Esophagus squamous epithelium (tissue), 4 donors: ENCODE data around the gene FAT4.

Source experiments
- CTCF ChIP-seq, 6 experiments: fragments of 450-650 bp in 4 of 6; fragments of 200-600 bp in 2 of 6; sonication (generic) in 2 of 6; IDR thresholded peaks; one replicate each; pipeline ENCODE4 v1.5.1; 2016 to 2019; ENCODE audit warnings: antibody characterized with exemption in 6 of 6, mild to moderate bottlenecking in 4 of 6, moderate library complexity in 4 of 6
- POLR2A ChIP-seq, 4 donors: fragments of 450-650 bp; IDR thresholded peaks; one replicate each; pipeline ENCODE4 v1.6.1; 2017; ENCODE audit warnings: antibody characterized with exemption in 4 of 4, mild to moderate bottlenecking in 4 of 4, moderate library complexity in 3 of 4

GRCh38 chr4:125306533-125306932 lies 8.2 kb upstream of the FAT4 start:
- TF ChIP-seq CTCF (IDR thresholded peaks at IDR 0.05) (no peak), POLR2A (IDR thresholded peaks at IDR 0.05) (no peak)
